Suppressor macrophage treated with lipopolysaccharide for 1 hour (primary cell): ENCODE results near the gene ELOB.

Experiments
- DNase-seq, 3 donors: peaks; one replicate each; pipeline ENCODE4 v3.0.0-alpha.2; 2020 to 2022

Gene ELOB

GRCh38 chr16:2777231-2777902, at the start of gene ELOB:
Gene ELOB (minus strand): TSS chr16:2777280. CDS start chr16:2777239, 41 bp downstream.
- peak; percentile 91 to 98 (median 95) for DNase-seq

- DNase-seq: no peak
Measured at GRCh38 chr16:2825906-2826305, 48.8 kb upstream of the ELOB start.

GRCh38 chr16:2825049-2825742, 48.1 kb upstream of the ELOB start:
- no peak for DNase-seq

- no peak for DNase-seq
Measured at GRCh38 chr16:2824626-2825025, 47.5 kb upstream of the ELOB start.

GRCh38 chr16:2822496-2822895, 45.4 kb upstream of the ELOB start:
- DNase-seq: no peak

- DNase-seq: no peak
Measured at GRCh38 chr16:2822158-2822495, 45.0 kb upstream of the ELOB start.

- no peak for DNase-seq
Measured at GRCh38 chr16:2821487-2822157, 44.5 kb upstream of the ELOB start.

GRCh38 chr16:2820836-2821486, 43.9 kb upstream of the ELOB start:
- DNase-seq: no peak

GRCh38 chr16:2819939-2820835, 43.1 kb upstream of the ELOB start:
- no peak for DNase-seq

- no peak for DNase-seq
Measured at GRCh38 chr16:2819179-2819938, 42.3 kb upstream of the ELOB start.

GRCh38 chr16:2818272-2818876, 41.3 kb upstream of the ELOB start:
- no peak for DNase-seq

GRCh38 chr16:2817340-2818271, 40.5 kb upstream of the ELOB start:
- no peak for DNase-seq

GRCh38 chr16:2816751-2817339, 39.8 kb upstream of the ELOB start, which contains the start of gene PRSS21:
Gene PRSS21 (plus strand): TSS chr16:2817237. CDS start chr16:2817269, 32 bp downstream.
- peak in 1 of 3 donors; percentile 28 for DNase-seq

GRCh38 chr16:2815299-2815771, 38.3 kb upstream of the ELOB start:
- no peak for DNase-seq

- no peak for DNase-seq
Measured at GRCh38 chr16:2814551-2815298, 37.6 kb upstream of the ELOB start.

- DNase-seq: peak in 1 of 3 donors; percentile 21
Measured at GRCh38 chr16:2813771-2814221, 36.7 kb upstream of the ELOB start.

GRCh38 chr16:2811703-2812471, 34.8 kb upstream of the ELOB start:
- DNase-seq: no peak

- no peak for DNase-seq
Measured at GRCh38 chr16:2810651-2811050, 33.6 kb upstream of the ELOB start.
